Peyer's patch (tissue), 4 donors: ENCODE results near the gene NFS1. TPM values are rescaled to one million over a fixed set of nuclear protein-coding genes. Genes with fewer than 3 reads are reported as not detected.

Experiments used
- DNase-seq, 3 donors: peaks; one replicate each; pipeline ENCODE4 v3.0.0-alpha.2; 2017 to 2019
- H3K27ac ChIP-seq, 4 donors: fragments of 200-600 bp; sonication (generic); one replicate each; pipeline ENCODE4 v1.5.1; 2016 to 2019
- H3K27me3 ChIP-seq, 2 donors: fragments of 200-600 bp; sonication (generic); one replicate each; pipeline ENCODE4 v1.5.1; 2019
- H3K36me3 ChIP-seq, 3 donors: fragments of 200-600 bp; sonication (generic); one replicate each; pipeline ENCODE4 v1.5.1; 2016 to 2019
- H3K4me1 ChIP-seq, 4 donors: fragments of 200-600 bp; sonication (generic); one replicate each; pipeline ENCODE4 v1.5.1; 2016 to 2019
- H3K4me3 ChIP-seq, 4 donors: fragments of 200-600 bp; sonication (generic); 1 replicate in 3 of 4; 2 replicates in 1 of 4; pipeline ENCODE4 v1.5.1; 2016 to 2019; ENCODE audit warnings: mild to moderate bottlenecking in 1 of 4
- H3K9me3 ChIP-seq, 4 donors: fragments of 200-600 bp; sonication (generic); one replicate each; pipeline ENCODE4 v1.5.1; 2016 to 2019; ENCODE audit warnings: mild to moderate bottlenecking in 1 of 4
- CTCF ChIP-seq, 6 experiments: fragments of 450-650 bp in 4 of 6; fragments of 200-600 bp in 2 of 6; sonication (generic) in 1 of 6; IDR thresholded peaks; one replicate each; pipeline ENCODE4 v1.5.1; 2017 to 2019; ENCODE audit warnings: antibody characterized with exemption in 6 of 6, mild to moderate bottlenecking in 3 of 6, moderate library complexity in 1 of 6
- POLR2A ChIP-seq, 2 donors: fragments of 450-650 bp; IDR thresholded peaks; one replicate each; pipeline ENCODE4 v1.5.1; 2017; ENCODE audit warnings: antibody characterized with exemption in 2 of 2, mild to moderate bottlenecking in 2 of 2, moderate library complexity in 2 of 2
- total RNA-seq, 4 donors: library from RNA; depleted of rRNA; stranded (reverse); fragments of >200 nt; gene quantifications; one replicate each; pipeline ENCODE4 v1.1.0, GENCODE V29; 2016

Gene NFS1
- total RNA-seq, 4 donors from 2014 or later: 29.2 to 62.2 (median 41.4) TPM

- DNase-seq: no peak
- no peak for TF ChIP-seq POLR2A (IDR thresholded peaks at IDR 0.05)
- no peak for TF ChIP-seq CTCF (IDR thresholded peaks at IDR 0.05)
- no peaks in the 10 kb centered on the region for H3K27me3 ChIP-seq
- no peak overlapping the region for H3K4me3 ChIP-seq
- no peaks in the 10 kb centered on the region for H3K9me3 ChIP-seq
- H3K4me1 ChIP-seq: peaks cover 0 to 35% (median 5%) of the 10 kb centered on the region in 4 donors
- peaks cover 0 to 36% (median 0%) of the 10 kb centered on the region in 3 donors for H3K36me3 ChIP-seq
- no peak overlapping the region for H3K27ac ChIP-seq
Measured at GRCh38 chr20:35657271-35657670, 41.9 kb downstream of the NFS1 start.

GRCh38 chr20:35654415-35654814 is 44.7 kb downstream of the NFS1 start:
- TF ChIP-seq POLR2A (IDR thresholded peaks at IDR 0.05) (no peak), CTCF (IDR thresholded peaks at IDR 0.05) (no peak)

GRCh38 chr20:35653893-35654292 is 45.3 kb downstream of the NFS1 start:
- Histone ChIP-seq H3K9me3 (no peaks in the 10 kb centered on the region), H3K36me3 (peaks cover 0 to 36% (median 0%) of the 10 kb centered on the region in 3 donors), H3K4me3 (no peak overlapping the region), H3K27me3 (no peaks in the 10 kb centered on the region), H3K4me1 (peaks cover 0 to 14% (median 2%) of the 10 kb centered on the region in 4 donors), H3K27ac (no peak overlapping the region)
- DNase-seq: no peak
- TF ChIP-seq POLR2A (IDR thresholded peaks at IDR 0.05): no peak
- TF ChIP-seq CTCF (IDR thresholded peaks at IDR 0.05): no peak

More at GRCh38 chr20:35654415-35654814, 44.7 kb downstream of the NFS1 start:
- H3K9me3 ChIP-seq: no peaks in the 10 kb centered on the region
- H3K4me1 ChIP-seq: peaks cover 0 to 14% (median 2%) of the 10 kb centered on the region in 4 donors
- no peak for DNase-seq
- peaks cover 0 to 36% (median 0%) of the 10 kb centered on the region in 3 donors for H3K36me3 ChIP-seq
- H3K27ac ChIP-seq: no peak overlapping the region
- H3K27me3 ChIP-seq: no peaks in the 10 kb centered on the region
- H3K4me3 ChIP-seq: no peak overlapping the region

GRCh38 chr20:35653430-35653734 is 45.8 kb downstream of the NFS1 start:
- DNase-seq: no peak
- Histone ChIP-seq H3K36me3 (peaks cover 0 to 36% (median 0%) of the 10 kb centered on the region in 3 donors), H3K4me1 (peaks cover 0 to 14% (median under 1%) of the 10 kb centered on the region in 4 donors), H3K27ac (no peak overlapping the region), H3K9me3 (no peaks in the 10 kb centered on the region), H3K4me3 (no peak overlapping the region), H3K27me3 (no peaks in the 10 kb centered on the region)
- TF ChIP-seq CTCF (IDR thresholded peaks at IDR 0.05): no peak

GRCh38 chr20:35652641-35653429 is 46.3 kb downstream of the NFS1 start:
- Histone ChIP-seq H3K27ac (no peak overlapping the region), H3K36me3 (peaks cover 0 to 36% (median 0%) of the 10 kb centered on the region in 3 donors), H3K27me3 (no peaks in the 10 kb centered on the region), H3K9me3 (no peaks in the 10 kb centered on the region), H3K4me3 (no peak overlapping the region), H3K4me1 (peaks cover 0 to 14% (median 0%) of the 10 kb centered on the region in 4 donors)
- no peak for DNase-seq
- TF ChIP-seq POLR2A (IDR thresholded peaks at IDR 0.05): no peak
- no peak for TF ChIP-seq CTCF (IDR thresholded peaks at IDR 0.05)
